ENCODE measurements around the gene RBM8A. TPM values are rescaled to one million over a fixed set of nuclear protein-coding genes. Genes with fewer than 3 reads are reported as not detected.

Gene RBM8A
- total RNA-seq, 4 donors from 2014 or later = 47.6 to 105 (median 57.0) TPM

GRCh38 chr1:145918992-145919939 lies 8.0 kb downstream of the RBM8A start:
- DNase-seq = peak; percentile 35 to 76 (median 71)
- Histone ChIP-seq H3K9me3 (no peaks in the 10 kb centered on the region), H3K4me3 (peak overlapping the region; percentile 66 to 98 (median 86)), H3K27ac (peak overlapping the region; percentile 69 to 91 (median 87)), H3K27me3 (no peaks in the 10 kb centered on the region), H3K4me1 (peaks cover 0 to 22% (median 15%) of the 10 kb centered on the region in 4 donors), H3K36me3 (peaks cover 0 to 28% (median 0%) of the 10 kb centered on the region in 3 donors)
- peak in 2 of 6 experiments; percentile 11 to 17 for TF ChIP-seq CTCF (IDR thresholded peaks at IDR 0.05)
- TF ChIP-seq POLR2A (IDR thresholded peaks at IDR 0.05) = no peak

GRCh38 chr1:145918144-145918991 lies 8.9 kb downstream of the RBM8A start, which contains the start of gene PEX11B:
Gene PEX11B (minus strand): TSS chr1:145918717. CDS start chr1:145918688, 29 bp downstream.
- Histone ChIP-seq H3K4me1 (peaks cover 0 to 22% (median 15%) of the 10 kb centered on the region in 4 donors), H3K27ac (peak within 1 kb of the TSS; percentile 69 to 91 (median 87)), H3K4me3 (peak within 1 kb of the TSS; percentile 66 to 98 (median 86)), H3K27me3 (no peaks in the 10 kb centered on the region), H3K9me3 (no peaks in the 10 kb centered on the region), H3K36me3 (peaks cover 0 to 34% (median 0%) of the 10 kb centered on the region in 3 donors)
- TF ChIP-seq CTCF (IDR thresholded peaks at IDR 0.05) (peak in 2 of 6 experiments; percentile 22 to 24), POLR2A (IDR thresholded peaks at IDR 0.05) (peak; percentile 48 to 62)
- DNase-seq = peak; percentile 94 to 97 (median 95)

- Histone ChIP-seq H3K9me3 (no peaks in the 10 kb centered on the region), H3K36me3 (peaks cover 0 to 29% (median 0%) of the 10 kb centered on the region in 3 donors), H3K4me3 (peak overlapping the region; percentile 66 to 98 (median 86)), H3K4me1 (peaks cover 0 to 22% (median 15%) of the 10 kb centered on the region in 4 donors), H3K27me3 (no peaks in the 10 kb centered on the region), H3K27ac (peak overlapping the region in 2 of 4 donors; percentile 85 to 89)
- no peak for DNase-seq
- TF ChIP-seq POLR2A (IDR thresholded peaks at IDR 0.05) (no peak), CTCF (IDR thresholded peaks at IDR 0.05) (no peak)
Observed at GRCh38 chr1:145917595-145917994, 9.7 kb downstream of the RBM8A start.

GRCh38 chr1:145916745-145917144 lies 10.5 kb downstream of the RBM8A start:
- Histone ChIP-seq H3K27me3 (no peaks in the 10 kb centered on the region), H3K27ac (no peak overlapping the region), H3K36me3 (peaks cover 0 to 37% (median 0%) of the 10 kb centered on the region in 3 donors), H3K4me3 (no peak overlapping the region), H3K9me3 (no peaks in the 10 kb centered on the region), H3K4me1 (peaks cover 0 to 22% (median 15%) of the 10 kb centered on the region in 4 donors)
- no peak for DNase-seq
- TF ChIP-seq CTCF (IDR thresholded peaks at IDR 0.05) = no peak
- no peak for TF ChIP-seq POLR2A (IDR thresholded peaks at IDR 0.05)

- no peaks in the 10 kb centered on the region for H3K27me3 ChIP-seq
- DNase-seq = no peak
- TF ChIP-seq POLR2A (IDR thresholded peaks at IDR 0.05) (no peak), CTCF (IDR thresholded peaks at IDR 0.05) (no peak)
- no peak overlapping the region for H3K4me3 ChIP-seq
- H3K36me3 ChIP-seq = peaks cover 0 to 50% (median 0%) of the 10 kb centered on the region in 3 donors
- H3K9me3 ChIP-seq = no peaks in the 10 kb centered on the region
- H3K4me1 ChIP-seq = peaks cover 0 to 5% (median 0%) of the 10 kb centered on the region in 4 donors
- H3K27ac ChIP-seq = no peak overlapping the region
Observed at GRCh38 chr1:145912128-145912641, 15.1 kb downstream of the RBM8A start.

Data from Peyer's patch (tissue), 4 donors.